ENCODE measurements around the gene NENF.
"Not testable (repeated sequence)": the region's sequence is repeated elsewhere in the genome, so short reads cannot be mapped to it uniquely, and the experiment has no call there.

The NENF gene

GRCh38 chr1:212479188-212479587 lies 46.5 kb downstream of the NENF start:
- no peak overlapping the region for H3K4me3 ChIP-seq (ENCODE audit: insufficient read depth, low read depth, low read length, poor library complexity, severe bottlenecking)
- H3K36me3 ChIP-seq (ENCODE audit: control insufficient read depth, insufficient read depth, low read length): no peaks in the 10 kb centered on the region
- H3K4me1 ChIP-seq (ENCODE audit: control insufficient read depth, insufficient read depth, low read length, poor library complexity, severe bottlenecking): no peaks in the 10 kb centered on the region
- DNase-seq: no peak
- H3K9me3 ChIP-seq (ENCODE audit: control insufficient read depth, low read length): no peaks in the 10 kb centered on the region
- H3K27me3 ChIP-seq (replicated peaks; ENCODE audit: control insufficient read depth, insufficient read depth, low read length, poor library complexity, severe bottlenecking): no peaks in the 10 kb centered on the region
- no peak overlapping the region for H3K27ac ChIP-seq (ENCODE audit: insufficient read depth, low read length, poor library complexity, severe bottlenecking)

DNA sequence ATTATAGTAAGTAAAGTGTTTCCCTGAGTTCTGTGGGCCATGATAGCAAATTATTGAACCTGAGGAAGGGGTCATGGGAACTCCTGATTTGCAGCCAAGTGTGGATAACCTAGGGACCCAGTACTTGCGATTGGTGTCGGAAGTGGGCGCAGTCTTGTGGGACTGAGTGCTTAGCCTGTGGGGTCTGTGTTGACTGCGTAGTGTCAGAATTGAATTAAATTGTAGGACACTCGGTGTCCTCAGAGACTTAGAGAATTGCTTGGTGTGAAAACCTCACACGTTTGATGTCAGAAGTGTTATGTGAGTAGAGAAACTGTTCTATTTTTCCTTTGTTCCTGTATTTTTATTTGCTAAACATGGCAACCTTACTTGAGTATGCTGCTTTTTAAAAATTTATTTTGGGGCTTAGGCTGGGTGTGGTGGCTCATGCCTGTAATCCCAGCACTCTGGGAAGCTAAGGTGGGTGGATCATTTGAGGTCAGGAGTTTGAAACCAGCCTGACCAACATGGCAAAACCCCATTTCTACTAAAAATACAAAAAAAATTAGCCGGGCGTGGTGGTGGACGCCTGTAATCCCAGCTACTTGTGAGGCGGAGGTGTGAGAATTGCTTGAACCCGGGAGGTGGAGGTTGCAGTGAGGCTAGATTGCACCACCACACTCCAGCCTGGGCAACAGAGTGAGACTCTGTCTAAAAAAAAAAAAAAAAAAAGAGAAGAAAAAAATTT lies 48.2 kb downstream of the NENF start:
- H3K36me3 ChIP-seq (ENCODE audit: control insufficient read depth, insufficient read depth, low read length); H3K4me1 ChIP-seq (ENCODE audit: control insufficient read depth, insufficient read depth, low read length, poor library complexity, severe bottlenecking); H3K4me3 ChIP-seq (ENCODE audit: insufficient read depth, low read depth, low read length, poor library complexity, severe bottlenecking); H3K27me3 ChIP-seq (replicated peaks; ENCODE audit: control insufficient read depth, insufficient read depth, low read length, poor library complexity, severe bottlenecking); DNase-seq; H3K27ac ChIP-seq (ENCODE audit: insufficient read depth, low read length, poor library complexity, severe bottlenecking); H3K9me3 ChIP-seq (ENCODE audit: control insufficient read depth, low read length): not testable (repeated sequence)

DNA sequence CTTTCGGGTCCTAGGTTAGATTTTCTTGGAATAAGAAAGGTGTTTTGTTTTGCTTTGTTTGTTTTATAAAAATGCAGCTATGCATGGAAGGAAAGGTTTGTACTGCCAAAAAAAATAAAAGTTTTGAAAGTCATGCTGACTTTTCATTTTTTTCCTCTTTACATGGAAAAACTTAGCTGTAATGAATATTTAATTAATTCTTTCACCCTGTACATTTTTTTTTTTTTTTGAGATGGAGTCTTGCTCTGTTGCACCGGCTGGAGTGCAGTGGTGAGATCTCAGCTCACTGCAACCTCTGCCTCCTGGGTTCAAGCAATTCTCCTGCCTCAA lies 48.7 kb downstream of the NENF start:
- no peaks in the 10 kb centered on the region for H3K4me1 ChIP-seq (ENCODE audit: control insufficient read depth, insufficient read depth, low read length, poor library complexity, severe bottlenecking)
- no peak overlapping the region for H3K4me3 ChIP-seq (ENCODE audit: insufficient read depth, low read depth, low read length, poor library complexity, severe bottlenecking)
- no peaks in the 10 kb centered on the region for H3K27me3 ChIP-seq (replicated peaks; ENCODE audit: control insufficient read depth, insufficient read depth, low read length, poor library complexity, severe bottlenecking)
- DNase-seq: no peak
- no peaks in the 10 kb centered on the region for H3K36me3 ChIP-seq (ENCODE audit: control insufficient read depth, insufficient read depth, low read length)
- no peak overlapping the region for H3K27ac ChIP-seq (ENCODE audit: insufficient read depth, low read length, poor library complexity, severe bottlenecking)
- no peaks in the 10 kb centered on the region for H3K9me3 ChIP-seq (ENCODE audit: control insufficient read depth, low read length)

- no peak for DNase-seq
- Histone ChIP-seq H3K36me3 (ENCODE audit: control insufficient read depth, insufficient read depth, low read length) (no peaks in the 10 kb centered on the region), H3K27ac (ENCODE audit: insufficient read depth, low read length, poor library complexity, severe bottlenecking) (no peak overlapping the region)
Observed at GRCh38 chr1:212482006-212482636, 49.4 kb downstream of the NENF start.

DNA sequence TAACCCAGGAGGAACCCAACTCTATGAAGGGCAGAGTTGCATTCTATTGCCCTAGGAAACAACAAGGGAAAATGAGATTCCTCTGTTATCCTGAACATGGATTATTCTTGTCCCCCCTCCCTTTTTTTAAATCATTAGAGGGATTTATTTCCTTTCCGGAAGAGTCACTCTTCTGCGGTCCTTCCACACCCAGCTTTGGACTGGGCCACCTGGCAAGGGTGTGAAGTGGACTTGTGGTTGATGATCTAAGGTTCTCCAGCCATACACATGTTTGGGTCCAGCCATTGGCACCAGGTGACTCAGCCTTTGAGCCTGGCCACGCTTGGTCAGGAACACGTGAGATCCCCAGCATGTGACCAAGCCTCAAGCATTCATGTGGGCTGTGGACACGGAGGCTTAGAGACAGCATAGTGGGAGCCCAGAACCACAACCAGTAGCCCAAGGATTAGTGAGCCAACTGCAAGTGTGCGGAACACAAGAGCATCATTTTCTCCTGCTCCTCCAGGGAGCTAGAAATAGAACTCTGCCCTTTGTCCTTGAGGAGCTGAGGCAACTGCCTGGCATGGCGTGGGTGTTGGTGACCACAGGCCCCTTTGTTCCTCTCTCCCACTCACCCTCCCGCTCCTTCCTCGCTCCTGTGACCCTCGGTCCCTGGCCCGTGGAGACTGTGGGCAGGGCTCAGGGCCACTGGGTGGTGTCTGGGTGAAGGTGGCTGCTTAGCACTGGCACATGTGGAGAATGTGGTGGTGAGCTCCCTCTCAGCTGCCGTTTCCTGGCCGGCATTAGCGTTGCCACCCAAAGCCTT lies 50.1 kb downstream of the NENF start:
- Histone ChIP-seq H3K27me3 (replicated peaks; ENCODE audit: control insufficient read depth, insufficient read depth, low read length, poor library complexity, severe bottlenecking) (no peaks in the 10 kb centered on the region), H3K27ac (ENCODE audit: insufficient read depth, low read length, poor library complexity, severe bottlenecking) (no peak overlapping the region), H3K4me3 (ENCODE audit: insufficient read depth, low read depth, low read length, poor library complexity, severe bottlenecking) (no peak overlapping the region), H3K36me3 (ENCODE audit: control insufficient read depth, insufficient read depth, low read length) (no peaks in the 10 kb centered on the region), H3K9me3 (ENCODE audit: control insufficient read depth, low read length) (no peaks in the 10 kb centered on the region), H3K4me1 (ENCODE audit: control insufficient read depth, insufficient read depth, low read length, poor library complexity, severe bottlenecking) (no peaks in the 10 kb centered on the region)
- DNase-seq: no peak

More at GRCh38 chr1:212482006-212482636, 49.4 kb downstream of the NENF start:
- Histone ChIP-seq H3K9me3 (ENCODE audit: control insufficient read depth, low read length) (no peaks in the 10 kb centered on the region), H3K27me3 (replicated peaks; ENCODE audit: control insufficient read depth, insufficient read depth, low read length, poor library complexity, severe bottlenecking) (no peaks in the 10 kb centered on the region), H3K4me1 (ENCODE audit: control insufficient read depth, insufficient read depth, low read length, poor library complexity, severe bottlenecking) (no peaks in the 10 kb centered on the region), H3K4me3 (ENCODE audit: insufficient read depth, low read depth, low read length, poor library complexity, severe bottlenecking) (no peak overlapping the region)

DNA sequence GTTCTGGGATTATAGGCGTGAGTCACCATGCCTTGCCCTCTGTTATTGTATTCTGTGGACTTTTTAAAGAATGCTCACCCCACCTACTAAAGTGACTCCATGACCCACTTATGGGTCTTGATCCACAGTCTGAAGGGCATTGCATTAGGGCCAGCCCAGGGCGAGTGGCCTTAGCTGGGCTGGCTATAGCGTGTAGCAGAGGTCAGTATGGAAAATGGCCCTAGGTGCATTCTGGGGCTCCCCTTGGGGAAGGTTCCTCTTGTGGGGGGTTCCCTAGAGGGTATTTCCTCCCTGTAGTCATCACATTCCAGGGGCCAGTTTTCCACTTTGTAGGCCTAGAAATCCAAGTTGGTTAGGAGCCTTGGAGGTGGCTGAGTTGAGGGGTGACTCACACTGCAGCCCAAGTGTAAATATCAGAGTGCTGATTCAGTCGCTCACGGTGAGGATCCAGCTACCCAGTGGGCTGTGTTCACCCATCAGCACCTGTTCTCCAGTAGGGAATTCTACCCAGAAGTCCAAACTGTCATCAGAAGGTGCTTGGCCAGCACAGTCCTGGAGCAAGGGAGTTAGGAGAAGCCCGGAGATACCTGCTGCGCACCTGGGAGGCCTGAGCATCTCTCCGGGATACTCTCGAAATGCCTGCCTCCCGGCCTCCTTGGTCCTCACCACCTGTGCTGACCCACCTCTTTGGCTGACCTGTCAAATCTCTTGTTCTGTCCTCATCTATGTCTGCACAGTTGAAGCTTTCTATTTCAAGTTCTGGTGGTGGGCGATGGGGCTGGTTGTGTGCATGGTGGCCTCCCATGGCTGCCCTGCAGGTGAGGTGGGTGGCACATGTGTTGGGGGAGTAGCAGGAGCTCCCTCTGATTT lies 52.2 kb downstream of the NENF start:
- DNase-seq: no peak
- Histone ChIP-seq H3K4me3 (ENCODE audit: insufficient read depth, low read depth, low read length, poor library complexity, severe bottlenecking) (no peak overlapping the region), H3K9me3 (ENCODE audit: control insufficient read depth, low read length) (no peaks in the 10 kb centered on the region), H3K27me3 (replicated peaks; ENCODE audit: control insufficient read depth, insufficient read depth, low read length, poor library complexity, severe bottlenecking) (no peaks in the 10 kb centered on the region), H3K27ac (ENCODE audit: insufficient read depth, low read length, poor library complexity, severe bottlenecking) (no peak overlapping the region), H3K4me1 (ENCODE audit: control insufficient read depth, insufficient read depth, low read length, poor library complexity, severe bottlenecking) (no peaks in the 10 kb centered on the region), H3K36me3 (ENCODE audit: control insufficient read depth, insufficient read depth, low read length) (no peaks in the 10 kb centered on the region)

GRCh38 chr1:212485571-212485912 lies 52.8 kb downstream of the NENF start:
- Histone ChIP-seq H3K9me3 (ENCODE audit: control insufficient read depth, low read length) (no peaks in the 10 kb centered on the region), H3K27ac (ENCODE audit: insufficient read depth, low read length, poor library complexity, severe bottlenecking) (no peak overlapping the region), H3K4me1 (ENCODE audit: control insufficient read depth, insufficient read depth, low read length, poor library complexity, severe bottlenecking) (no peaks in the 10 kb centered on the region), H3K36me3 (ENCODE audit: control insufficient read depth, insufficient read depth, low read length) (no peaks in the 10 kb centered on the region), H3K4me3 (ENCODE audit: insufficient read depth, low read depth, low read length, poor library complexity, severe bottlenecking) (no peak overlapping the region), H3K27me3 (replicated peaks; ENCODE audit: control insufficient read depth, insufficient read depth, low read length, poor library complexity, severe bottlenecking) (no peaks in the 10 kb centered on the region)
- no peak for DNase-seq

GRCh38 chr1:212485913-212486618 lies 53.3 kb downstream of the NENF start:
- H3K4me3 ChIP-seq (ENCODE audit: insufficient read depth, low read depth, low read length, poor library complexity, severe bottlenecking): no peak overlapping the region
- no peaks in the 10 kb centered on the region for H3K27me3 ChIP-seq (replicated peaks; ENCODE audit: control insufficient read depth, insufficient read depth, low read length, poor library complexity, severe bottlenecking)
- H3K27ac ChIP-seq (ENCODE audit: insufficient read depth, low read length, poor library complexity, severe bottlenecking): no peak overlapping the region
- H3K36me3 ChIP-seq (ENCODE audit: control insufficient read depth, insufficient read depth, low read length): no peaks in the 10 kb centered on the region
- DNase-seq: no peak
- H3K9me3 ChIP-seq (ENCODE audit: control insufficient read depth, low read length): no peaks in the 10 kb centered on the region
- H3K4me1 ChIP-seq (ENCODE audit: control insufficient read depth, insufficient read depth, low read length, poor library complexity, severe bottlenecking): no peaks in the 10 kb centered on the region

DNA sequence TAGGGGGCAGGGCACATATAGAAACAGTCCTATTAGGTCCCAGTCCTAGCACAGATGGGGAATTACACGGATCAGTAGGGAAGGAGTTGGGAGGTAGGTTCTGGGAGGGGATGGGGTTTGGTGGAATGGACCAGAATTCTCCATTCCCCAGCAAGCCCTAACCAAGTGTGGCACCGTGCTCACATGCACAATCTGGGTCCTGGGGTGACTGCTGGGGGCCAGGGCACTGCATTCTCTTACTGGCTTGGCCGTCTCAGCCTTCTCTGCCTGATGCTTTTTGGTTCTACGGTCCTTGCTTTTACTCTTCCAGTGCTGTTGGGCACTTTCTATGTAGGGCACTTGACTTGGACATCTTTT lies 53.9 kb downstream of the NENF start:
- H3K4me1 ChIP-seq (ENCODE audit: control insufficient read depth, insufficient read depth, low read length, poor library complexity, severe bottlenecking): no peaks in the 10 kb centered on the region
- no peaks in the 10 kb centered on the region for H3K9me3 ChIP-seq (ENCODE audit: control insufficient read depth, low read length)
- no peak for DNase-seq
- no peaks in the 10 kb centered on the region for H3K27me3 ChIP-seq (replicated peaks; ENCODE audit: control insufficient read depth, insufficient read depth, low read length, poor library complexity, severe bottlenecking)
- H3K27ac ChIP-seq (ENCODE audit: insufficient read depth, low read length, poor library complexity, severe bottlenecking): no peak overlapping the region
- no peaks in the 10 kb centered on the region for H3K36me3 ChIP-seq (ENCODE audit: control insufficient read depth, insufficient read depth, low read length)
- H3K4me3 ChIP-seq (ENCODE audit: insufficient read depth, low read depth, low read length, poor library complexity, severe bottlenecking): no peak overlapping the region

Data from effector memory CD4-positive, alpha-beta T cell (primary cell).